ENCODE measurements around the gene ZFYVE21.

- no peak for TF ChIP-seq CTCF (IDR thresholded peaks at IDR 0.05; ENCODE audit: low read depth, low read length, missing input control)
- no peak for TF ChIP-seq JUND (IDR thresholded peaks at IDR 0.05)
- TF ChIP-seq RAD21 (IDR thresholded peaks at IDR 0.05), result no peak
- no peak for TF ChIP-seq YY1 (IDR thresholded peaks at IDR 0.05)
- no peak for TF ChIP-seq REST (IDR thresholded peaks at IDR 0.05)
- no peak for TF ChIP-seq RXRA (IDR thresholded peaks at IDR 0.05)
Observed at GRCh38 chr14:103770902-103771301, 55.3 kb downstream of the ZFYVE21 start.

Data from liver (tissue), 3 donors.